Superior temporal gyrus (tissue), 1 donor: ENCODE data around the gene DNAJC17.

ENCODE experiments used
- DNase-seq: peaks from one replicate; pipeline ENCODE4 v3.0.0-alpha.2; 2016; ENCODE audit errors: extremely low spot score

The DNAJC17 gene

GRCh38 chr15:40739047-40739446 lies 68.2 kb downstream of the DNAJC17 start:
- DNase-seq: no peak

- no peak for DNase-seq
Observed at GRCh38 chr15:40737048-40737447, 70.2 kb downstream of the DNAJC17 start.

GRCh38 chr15:40736575-40736974 lies 70.7 kb downstream of the DNAJC17 start:
- no peak for DNase-seq

- DNase-seq: no peak
Observed at GRCh38 chr15:40731034-40731433, 76.2 kb downstream of the DNAJC17 start.

GRCh38 chr15:40723919-40724318 lies 83.4 kb downstream of the DNAJC17 start:
- no peak for DNase-seq

- DNase-seq: no peak
Observed at GRCh38 chr15:40722934-40723333, 84.3 kb downstream of the DNAJC17 start.

GRCh38 chr15:40722354-40722753 lies 84.9 kb downstream of the DNAJC17 start:
- no peak for DNase-seq

GRCh38 chr15:40721701-40722100 lies 85.6 kb downstream of the DNAJC17 start:
- DNase-seq: no peak

- no peak for DNase-seq
Observed at GRCh38 chr15:40716165-40716564, 91.1 kb downstream of the DNAJC17 start.
